SU-DHL-6 (cell line): ENCODE results near the gene DYSF.

Experiments used
- H2AFZ ChIP-seq: fragments of 200-600 bp; sonication (generic); 2 replicates; pipeline ENCODE4 v1.6.1; 2014; ENCODE audit warnings: low read depth, mild to moderate bottlenecking, moderate library complexity, mixed read lengths, antibody characterized with exemption, low read length; ENCODE audit not compliant: severe bottlenecking
- H3F3A ChIP-seq: fragments of 200-600 bp; shearing (Covaris generic); 2 replicates; pipeline ENCODE4 v1.6.0; 2016; ENCODE audit warnings: antibody characterized with exemption, mild to moderate bottlenecking; ENCODE audit not compliant: insufficient read depth
- H3K27ac ChIP-seq: fragments of 200-600 bp; sonication (generic); 2 replicates; pipeline ENCODE4 v1.5.1; 2016; ENCODE audit warnings: low read depth, mild to moderate bottlenecking, low read length, moderate library complexity, mixed read lengths
- H3K27me3 ChIP-seq: fragments of 200-600 bp; sonication (generic), shearing (Covaris generic); 2 replicates; pipeline ENCODE4 v1.6.0; 2014; ENCODE audit warnings: mild to moderate bottlenecking, low read length
- H3K36me3 ChIP-seq: fragments of 200-600 bp; sonication (generic); 2 replicates; pipeline ENCODE4 v1.6.1; 2014; ENCODE audit warnings: mild to moderate bottlenecking, low read length, mixed read lengths
- H3K4me2 ChIP-seq: fragments of 300-600, 200-600 bp; shearing (Covaris generic), sonication (generic); 2 replicates; pipeline ENCODE4 v1.6.0; 2014; ENCODE audit warnings: low read length, low read depth, mild to moderate bottlenecking; ENCODE audit not compliant: poor library complexity, severe bottlenecking
- H3K4me3 ChIP-seq: fragments of 200-600 bp; sonication (generic); 2 replicates; pipeline ENCODE4 v1.5.1; 2014; ENCODE audit warnings: antibody characterized with exemption, low read length, mild to moderate bottlenecking, mixed read lengths; ENCODE audit not compliant: insufficient read depth, poor library complexity, severe bottlenecking
- H3K79me2 ChIP-seq: fragments of 200-600 bp; sonication (generic); 2 replicates; pipeline ENCODE4 v1.6.1; 2014; ENCODE audit warnings: mild to moderate bottlenecking, low read length, moderate library complexity; ENCODE audit not compliant: insufficient read depth
- H3K9ac ChIP-seq: fragments of 200-600 bp; sonication (generic); 2 replicates; pipeline ENCODE4 v1.7.0; 2014; ENCODE audit warnings: mild to moderate bottlenecking, low read length
- H3K9me2 ChIP-seq: fragments of 200-600 bp; sonication (generic); replicated peaks from 2 replicates; pipeline ENCODE4 v1.6.1; 2014; ENCODE audit warnings: low read length; ENCODE audit not compliant: insufficient read depth
- H3K9me3 ChIP-seq: fragments of 200-600 bp; sonication (generic); 2 replicates; pipeline ENCODE4 v1.6.1; 2014; ENCODE audit warnings: low read length, mixed read lengths; ENCODE audit not compliant: insufficient read depth
- H4K20me1 ChIP-seq: fragments of 200-600 bp; sonication (generic); 2 replicates; pipeline ENCODE4 v1.6.1; 2014; ENCODE audit warnings: low read depth, mild to moderate bottlenecking, antibody characterized with exemption, low read length, moderate library complexity, mixed read lengths
- EZH2phosphoT487 ChIP-seq: fragments of 200-600 bp; sonication (generic), shearing (Covaris generic); conservative IDR thresholded peaks from 2 replicates; pipeline ENCODE4 v1.6.1; 2018; ENCODE audit warnings: mild to moderate bottlenecking, antibody characterized with exemption, low read length, moderate library complexity, mixed read lengths
- TF ChIP-seq, protein P1 (sequence below): fragments of 200-600 bp; sonication (generic); IDR thresholded peaks from one replicate; pipeline ENCODE4 v1.5.1; 2017; ENCODE audit warnings: antibody characterized with exemption, mild to moderate bottlenecking, low read length, moderate library complexity; ENCODE audit not compliant: insufficient read depth, poor library complexity, severe bottlenecking

The DYSF gene

DNA sequence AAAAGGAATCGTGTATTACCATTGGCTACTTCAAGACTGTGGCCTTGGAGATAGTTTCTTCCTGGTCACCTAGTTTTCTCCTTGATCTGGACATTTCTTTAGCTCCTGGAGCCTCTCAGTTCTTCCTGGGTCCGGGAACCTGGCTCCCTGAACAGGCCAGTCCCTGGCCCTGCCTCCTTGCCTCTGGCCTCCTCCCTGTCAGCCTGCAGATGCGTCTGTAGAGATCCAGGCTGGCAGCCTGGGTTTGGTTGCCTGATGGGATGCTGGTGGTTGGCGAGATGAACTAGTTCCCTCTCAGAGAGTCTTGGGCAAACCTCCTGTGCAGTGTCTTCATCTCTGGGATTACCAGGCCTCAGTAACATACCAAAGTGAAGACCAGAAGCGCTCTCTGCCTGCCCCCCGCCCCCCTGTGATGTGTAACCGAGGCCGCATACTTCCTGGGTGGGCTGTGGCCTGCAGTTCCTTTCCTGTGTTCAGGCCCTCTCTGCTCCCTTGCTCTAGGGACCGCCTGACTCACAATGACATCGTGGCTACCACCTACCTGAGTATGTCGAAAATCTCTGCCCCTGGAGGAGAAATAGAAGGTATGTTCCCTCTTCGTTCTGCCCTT is 85.4 kb downstream of the DYSF start:
- Histone ChIP-seq H4K20me1 (no peaks in the 10 kb centered on the region), H3K27me3 (no peaks in the 10 kb centered on the region), H3K9me3 (no peaks in the 10 kb centered on the region), H3K9me2 (no peaks in the 10 kb centered on the region), H2AFZ (no peak overlapping the region), H3K36me3 (no peaks in the 10 kb centered on the region), H3K79me2 (no peaks in the 10 kb centered on the region), H3K4me3 (no peak overlapping the region), H3F3A (no peaks in the 10 kb centered on the region), H3K9ac (no peak overlapping the region), H3K27ac (no peak overlapping the region), H3K4me2 (no peak overlapping the region)
- no peak for TF ChIP-seq EZH2phosphoT487
- TF ChIP-seq, protein P1, sequence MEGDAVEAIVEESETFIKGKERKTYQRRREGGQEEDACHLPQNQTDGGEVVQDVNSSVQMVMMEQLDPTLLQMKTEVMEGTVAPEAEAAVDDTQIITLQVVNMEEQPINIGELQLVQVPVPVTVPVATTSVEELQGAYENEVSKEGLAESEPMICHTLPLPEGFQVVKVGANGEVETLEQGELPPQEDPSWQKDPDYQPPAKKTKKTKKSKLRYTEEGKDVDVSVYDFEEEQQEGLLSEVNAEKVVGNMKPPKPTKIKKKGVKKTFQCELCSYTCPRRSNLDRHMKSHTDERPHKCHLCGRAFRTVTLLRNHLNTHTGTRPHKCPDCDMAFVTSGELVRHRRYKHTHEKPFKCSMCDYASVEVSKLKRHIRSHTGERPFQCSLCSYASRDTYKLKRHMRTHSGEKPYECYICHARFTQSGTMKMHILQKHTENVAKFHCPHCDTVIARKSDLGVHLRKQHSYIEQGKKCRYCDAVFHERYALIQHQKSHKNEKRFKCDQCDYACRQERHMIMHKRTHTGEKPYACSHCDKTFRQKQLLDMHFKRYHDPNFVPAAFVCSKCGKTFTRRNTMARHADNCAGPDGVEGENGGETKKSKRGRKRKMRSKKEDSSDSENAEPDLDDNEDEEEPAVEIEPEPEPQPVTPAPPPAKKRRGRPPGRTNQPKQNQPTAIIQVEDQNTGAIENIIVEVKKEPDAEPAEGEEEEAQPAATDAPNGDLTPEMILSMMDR, result no peak

DNA sequence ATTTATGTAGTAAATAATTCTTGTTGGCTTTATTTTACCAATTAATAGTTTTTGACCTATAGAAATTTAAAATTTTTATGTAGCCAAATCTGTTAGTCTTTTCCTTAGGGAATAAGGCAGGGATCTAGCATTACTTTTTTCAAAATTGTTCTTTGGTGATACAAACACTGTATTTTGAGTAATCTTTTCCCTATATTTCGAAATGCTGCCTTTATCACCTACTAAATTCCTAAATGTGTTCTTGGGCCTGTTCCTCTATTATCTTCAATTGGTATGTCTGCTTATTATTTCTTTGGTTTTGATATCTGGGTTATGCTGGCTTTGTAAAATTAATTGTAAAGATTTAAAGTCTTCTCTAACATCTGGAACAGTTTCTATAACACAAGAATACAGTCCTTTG is 87.5 kb downstream of the DYSF start:
- Histone ChIP-seq H3K36me3 (no peaks in the 10 kb centered on the region), H3K27me3 (no peaks in the 10 kb centered on the region), H3K79me2 (no peaks in the 10 kb centered on the region), H3K4me2 (no peak overlapping the region), H3K9ac (no peak overlapping the region), H3K27ac (no peak overlapping the region), H3F3A (no peaks in the 10 kb centered on the region), H3K4me3 (no peak overlapping the region), H3K9me2 (no peaks in the 10 kb centered on the region), H2AFZ (no peak overlapping the region), H3K9me3 (no peaks in the 10 kb centered on the region), H4K20me1 (no peaks in the 10 kb centered on the region)
- no peak for TF ChIP-seq EZH2phosphoT487

DNA sequence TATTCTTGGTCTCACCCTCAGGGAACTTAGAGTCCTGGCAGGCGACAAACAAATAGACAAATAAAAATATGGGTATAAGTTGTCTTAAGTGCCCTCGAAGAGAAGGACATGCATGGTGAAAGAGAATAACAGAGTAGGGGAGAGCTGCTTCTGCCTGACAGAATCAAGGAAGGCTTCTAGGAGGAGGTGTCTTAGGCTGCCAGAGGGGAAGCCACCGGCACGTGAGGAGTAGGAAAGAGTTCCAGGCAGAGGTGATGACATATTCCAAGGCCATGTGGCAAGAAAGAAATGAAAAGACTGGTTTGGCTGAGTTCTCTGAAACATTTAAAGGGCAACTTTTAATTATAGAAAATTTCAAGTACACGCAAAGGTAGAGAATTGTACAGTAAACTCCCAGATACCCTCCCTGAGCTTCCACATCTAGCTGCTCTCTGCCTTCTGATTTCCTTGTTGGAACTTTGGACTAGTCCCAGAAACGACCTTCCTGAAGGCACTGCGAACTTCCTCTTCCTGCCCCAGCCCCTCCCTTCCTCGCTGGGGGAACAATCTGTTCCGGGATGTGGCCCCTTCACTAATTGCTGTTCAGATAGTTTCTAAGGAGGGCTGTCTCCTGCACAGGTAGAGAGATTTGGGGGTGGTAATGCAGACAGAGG is 91.7 kb downstream of the DYSF start:
- Histone ChIP-seq H2AFZ (peak overlapping the region; percentile 45), H3K4me2 (no peak overlapping the region), H3K9me3 (no peaks in the 10 kb centered on the region), H3K9me2 (no peaks in the 10 kb centered on the region), H3K27ac (no peak overlapping the region), H3K79me2 (no peaks in the 10 kb centered on the region), H3K9ac (no peak overlapping the region), H3K36me3 (no peaks in the 10 kb centered on the region), H3F3A (no peaks in the 10 kb centered on the region), H3K4me3 (no peak overlapping the region), H3K27me3 (no peaks in the 10 kb centered on the region), H4K20me1 (no peaks in the 10 kb centered on the region)
- TF ChIP-seq EZH2phosphoT487, result no peak
- TF ChIP-seq, protein P1, result no peak

DNA sequence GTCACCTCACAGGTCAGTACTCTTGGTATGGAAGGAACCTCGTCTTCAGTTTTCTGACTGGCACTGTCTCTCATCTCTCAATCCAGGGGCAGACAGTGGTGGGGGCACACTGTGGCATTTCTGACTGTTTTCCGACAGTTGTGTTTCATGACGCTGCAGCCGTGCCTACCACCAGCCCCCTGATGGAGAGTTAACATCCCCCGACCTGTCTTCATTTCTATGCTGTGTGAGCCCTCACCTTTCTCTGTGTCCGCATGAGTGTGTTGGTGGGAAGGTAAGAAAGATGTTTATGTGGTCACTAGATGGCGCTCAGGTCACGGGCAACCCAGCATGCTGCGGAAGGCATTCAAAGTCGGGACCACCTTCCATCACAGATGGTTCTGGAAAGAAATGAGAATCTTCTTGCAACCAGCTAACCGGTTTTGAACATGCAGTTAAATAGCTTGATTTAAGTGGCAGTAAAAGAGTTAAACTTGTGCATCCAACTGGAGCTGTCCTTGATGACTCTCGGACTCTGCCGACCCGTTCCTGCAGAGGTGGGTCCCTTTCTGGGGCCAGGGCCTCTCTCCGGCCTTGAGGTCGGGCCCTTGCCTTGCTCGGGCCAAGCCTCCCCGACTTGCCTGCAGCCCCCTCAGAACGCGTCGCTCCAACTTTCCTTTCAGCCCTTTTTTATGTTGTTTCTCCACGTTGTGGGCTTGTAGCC is 92.4 kb downstream of the DYSF start:
- TF ChIP-seq, protein P1, result peak; percentile 64
- TF ChIP-seq EZH2phosphoT487, result no peak
- no peaks in the 10 kb centered on the region for H3K36me3 ChIP-seq
- H3F3A ChIP-seq, result no peaks in the 10 kb centered on the region
- no peak overlapping the region for H3K4me3 ChIP-seq
- H3K9me2 ChIP-seq, result no peaks in the 10 kb centered on the region
- no peak overlapping the region for H3K4me2 ChIP-seq
- no peaks in the 10 kb centered on the region for H4K20me1 ChIP-seq
- H2AFZ ChIP-seq, result peak overlapping the region; percentile 45
- H3K27me3 ChIP-seq, result no peaks in the 10 kb centered on the region
- H3K9me3 ChIP-seq, result no peaks in the 10 kb centered on the region
- H3K27ac ChIP-seq, result no peak overlapping the region
- no peak overlapping the region for H3K9ac ChIP-seq
- no peaks in the 10 kb centered on the region for H3K79me2 ChIP-seq
